Glomerular visceral epithelial cell (primary cell): ENCODE results near the gene SERPINB1.
"Not testable (repeated sequence)": the region's sequence is repeated elsewhere in the genome, so short reads cannot be mapped to it uniquely, and the experiment has no call there.

Source experiments
- DNase-seq: peaks from one replicate; pipeline ENCODE4 v3.0.0-alpha.2; 2016; ENCODE audit errors: extremely low spot score

Gene SERPINB1

GRCh38 chr6:2841264-2842138 lies at the start of gene SERPINB1:
SERPINB1 (minus strand) TSS chr6:2841863; CDS start chr6:2840586, 1,277 bp downstream.
- peak; percentile 88 for DNase-seq

- DNase-seq: no peak
Observed at GRCh38 chr6:2890976-2891767, 49.5 kb upstream of the SERPINB1 start.

- no peak for DNase-seq
Observed at GRCh38 chr6:2885967-2886735, 44.5 kb upstream of the SERPINB1 start.

- DNase-seq: no peak
Observed at GRCh38 chr6:2884804-2885203, 43.1 kb upstream of the SERPINB1 start.

GRCh38 chr6:2883673-2884072 lies 42.0 kb upstream of the SERPINB1 start:
- DNase-seq: no peak

- no peak for DNase-seq
Observed at GRCh38 chr6:2881423-2881822, 39.8 kb upstream of the SERPINB1 start.

- DNase-seq: not testable (repeated sequence)
Observed at GRCh38 chr6:2880156-2880555, 38.5 kb upstream of the SERPINB1 start.

GRCh38 chr6:2877960-2878359 lies 36.3 kb upstream of the SERPINB1 start:
- DNase-seq: no peak

- peak; percentile 78 for DNase-seq
Observed at GRCh38 chr6:2877057-2877882, 35.6 kb upstream of the SERPINB1 start.

GRCh38 chr6:2876210-2877056 lies 34.8 kb upstream of the SERPINB1 start:
- DNase-seq: peak; percentile 87

- DNase-seq: peak; percentile 29
Observed at GRCh38 chr6:2875359-2876191, 33.9 kb upstream of the SERPINB1 start.

- DNase-seq: no peak
Observed at GRCh38 chr6:2873643-2874042, 32.0 kb upstream of the SERPINB1 start.

GRCh38 chr6:2872423-2873358 lies 31.0 kb upstream of the SERPINB1 start:
- DNase-seq: no peak

- no peak for DNase-seq
Observed at GRCh38 chr6:2871953-2872352, 30.3 kb upstream of the SERPINB1 start.

- DNase-seq: no peak
Observed at GRCh38 chr6:2871102-2871501, 29.4 kb upstream of the SERPINB1 start.

- DNase-seq: no peak
Observed at GRCh38 chr6:2870046-2870636, 28.5 kb upstream of the SERPINB1 start.

GRCh38 chr6:2868637-2869036 lies 27.0 kb upstream of the SERPINB1 start:
- DNase-seq: peak; percentile 29
